Progenitor cell of endocrine pancreas (in vitro differentiated cells): ENCODE measurements around the gene PPM1H. TPM values are rescaled to one million over a fixed set of nuclear protein-coding genes. Genes with fewer than 3 reads are reported as not detected.

ENCODE experiments used
- DNase-seq: peaks from one replicate; pipeline ENCODE4 v3.0.0; 2021; ENCODE audit warnings: low spot score; ENCODE audit not compliant: unreplicated experiment
- H3K27ac Mint-ChIP-seq: 2 replicates; pipeline ENCODE4 v1.8.0; 2021; ENCODE audit warnings: mild to moderate bottlenecking, moderate library complexity, mixed read lengths
- H3K27me3 Mint-ChIP-seq: 2 replicates; pipeline ENCODE4 v1.8.0; 2021; ENCODE audit warnings: mixed read lengths
- H3K36me3 Mint-ChIP-seq: 2 replicates; pipeline ENCODE4 v1.8.0; 2022; ENCODE audit warnings: mixed read lengths; ENCODE audit not compliant: insufficient read depth
- H3K4me1 Mint-ChIP-seq: 2 replicates; pipeline ENCODE4 v1.8.0; 2021; ENCODE audit warnings: low read depth, mixed read lengths
- H3K4me3 Mint-ChIP-seq: 2 replicates; pipeline ENCODE4 v1.8.0; 2021; ENCODE audit warnings: low read depth, mild to moderate bottlenecking, moderate library complexity, mixed read lengths
- H3K9me3 Mint-ChIP-seq: 2 replicates; pipeline ENCODE4 v1.8.0; 2021; ENCODE audit warnings: low read depth, mixed read lengths
- CTCF ChIP-seq: fragments of 200-600 bp; sonication (generic); IDR thresholded peaks from one replicate; pipeline ENCODE4 v1.5.0; 2021; ENCODE audit warnings: antibody characterized with exemption, mild to moderate bottlenecking; ENCODE audit not compliant: unreplicated experiment
- total RNA-seq: library from RNA; stranded (reverse); gene quantifications from 2 replicates; pipeline ENCODE4 v1.2.1, GENCODE V29; 2021

The PPM1H gene
- total RNA-seq, 1 donor from 2014 or later, result 25.4 TPM

DNA sequence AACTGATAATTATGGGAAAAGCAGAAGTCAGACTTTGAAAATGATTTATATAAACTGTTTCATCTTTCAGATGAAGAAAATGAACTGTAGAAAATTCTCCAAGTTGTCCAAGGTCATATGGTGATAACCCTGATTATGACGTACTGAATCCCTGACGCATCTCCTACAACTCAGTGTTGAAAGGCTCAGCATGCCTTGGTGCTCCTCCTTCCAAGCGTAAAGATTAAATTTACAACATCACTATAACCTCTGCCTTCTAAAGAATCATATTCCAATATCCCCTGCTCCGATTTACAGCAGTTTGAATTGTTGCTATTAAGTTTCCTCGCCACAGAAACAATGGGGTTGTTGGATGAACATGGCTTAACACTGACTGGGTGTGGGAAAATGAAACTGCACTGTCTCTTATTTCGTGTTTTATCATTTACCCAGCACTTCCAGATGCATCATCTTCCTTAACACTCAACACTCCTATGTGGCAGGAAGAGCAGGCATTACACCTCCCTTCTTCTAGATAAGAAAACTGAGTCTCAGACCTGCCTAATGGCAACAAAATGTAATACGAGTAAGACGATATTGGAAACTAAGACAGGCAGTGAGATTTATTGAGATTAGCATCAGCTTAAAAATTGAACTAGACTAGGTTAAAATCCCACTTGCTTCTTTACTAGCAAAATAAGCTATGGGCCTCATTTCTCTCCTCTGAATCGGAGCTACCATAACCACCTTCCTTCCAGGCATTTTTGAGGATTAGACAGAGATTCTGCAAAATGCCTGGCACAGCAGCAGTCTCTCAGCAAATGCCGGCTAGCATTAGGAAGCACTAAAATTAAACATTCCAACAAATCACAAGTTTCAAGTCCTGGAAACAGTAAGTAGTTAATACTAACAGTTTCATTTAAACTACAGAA, 74.2 kb downstream of the PPM1H start:
- no peaks in the 10 kb centered on the region for H3K36me3 Mint-ChIP-seq
- peaks cover 2% of the 10 kb centered on the region for H3K27me3 Mint-ChIP-seq
- no peak for TF ChIP-seq CTCF
- no peak for DNase-seq
- H3K9me3 Mint-ChIP-seq, result no peaks in the 10 kb centered on the region
- H3K27ac Mint-ChIP-seq, result no peak overlapping the region
- no peaks in the 10 kb centered on the region for H3K4me1 Mint-ChIP-seq
- no peak overlapping the region for H3K4me3 Mint-ChIP-seq

GRCh38 chr12:62860020-62860419, 74.9 kb downstream of the PPM1H start:
- Mint-ChIP-seq H3K4me1 (no peaks in the 10 kb centered on the region), H3K27ac (no peak overlapping the region), H3K4me3 (no peak overlapping the region), H3K27me3 (no peaks in the 10 kb centered on the region), H3K9me3 (no peaks in the 10 kb centered on the region), H3K36me3 (no peaks in the 10 kb centered on the region)
- DNase-seq, result no peak
- no peak for TF ChIP-seq CTCF

- H3K4me1 Mint-ChIP-seq, result no peaks in the 10 kb centered on the region
- TF ChIP-seq CTCF, result no peak
- DNase-seq, result no peak
- no peaks in the 10 kb centered on the region for H3K36me3 Mint-ChIP-seq
- H3K4me3 Mint-ChIP-seq, result no peak overlapping the region
- H3K27me3 Mint-ChIP-seq, result no peaks in the 10 kb centered on the region
- no peaks in the 10 kb centered on the region for H3K9me3 Mint-ChIP-seq
- H3K27ac Mint-ChIP-seq, result no peak overlapping the region
Measured at GRCh38 chr12:62859321-62859737, 75.6 kb downstream of the PPM1H start.

DNA sequence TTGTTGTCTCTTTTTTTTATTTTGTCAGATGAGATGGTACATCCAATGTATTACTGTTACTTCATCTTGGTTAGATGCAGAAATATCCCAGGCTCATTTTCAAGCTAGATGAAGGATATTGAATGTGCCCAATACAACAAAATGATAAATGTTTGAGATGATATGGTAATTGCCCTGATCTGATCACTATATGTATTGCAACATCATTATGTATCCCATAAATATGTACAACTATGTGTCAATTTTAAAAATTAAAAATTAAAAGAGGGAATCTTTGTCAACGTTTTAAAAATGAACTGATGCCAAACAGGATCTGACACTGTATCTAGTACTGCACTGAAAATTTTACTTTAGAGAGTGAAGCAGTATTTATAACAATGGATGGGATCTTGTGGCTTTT, 78.5 kb downstream of the PPM1H start:
- no peak for TF ChIP-seq CTCF
- H3K36me3 Mint-ChIP-seq, result no peaks in the 10 kb centered on the region
- no peak for DNase-seq
- no peak overlapping the region for H3K27ac Mint-ChIP-seq
- H3K4me3 Mint-ChIP-seq, result no peak overlapping the region
- H3K9me3 Mint-ChIP-seq, result no peaks in the 10 kb centered on the region
- no peaks in the 10 kb centered on the region for H3K27me3 Mint-ChIP-seq
- no peaks in the 10 kb centered on the region for H3K4me1 Mint-ChIP-seq

GRCh38 chr12:62854024-62854423, 80.9 kb downstream of the PPM1H start:
- no peak for DNase-seq
- Mint-ChIP-seq H3K36me3 (no peaks in the 10 kb centered on the region), H3K27me3 (no peaks in the 10 kb centered on the region), H3K9me3 (no peaks in the 10 kb centered on the region), H3K4me1 (no peaks in the 10 kb centered on the region), H3K27ac (no peak overlapping the region), H3K4me3 (no peak overlapping the region)
- TF ChIP-seq CTCF, result no peak
